PC-9 (cell line): ENCODE data around the gene ZMYND10. TPM values are rescaled to one million over a fixed set of nuclear protein-coding genes. Genes with fewer than 3 reads are reported as not detected.

Source experiments
- BruUV-seq: library from RNA; stranded (reverse); fragments of 400-500 nt; replicated peaks from 2 replicates; lab custom pipeline; 2021; lab: Mats Ljungman, UMichigan
- CTCF ChIA-PET: fragments of 300-600 bp; sonication (Branson Sonifier 250); formaldehyde crosslinking; loops from one replicate; lab custom pipeline; 2022; ENCODE audit warnings: antibody characterized with exemption; lab: Charles Lee
- POLR2A ChIA-PET: fragments of 300-600 bp; sonication (Branson Sonifier 250); formaldehyde crosslinking; loops from one replicate; lab custom pipeline; 2022; ENCODE audit warnings: antibody characterized with exemption; ENCODE audit not compliant: unreplicated experiment; lab: Charles Lee
- DNase-seq, 2 experiments: peaks; one replicate each; pipeline versions ENCODE4 v3.0.0 to v3.0.0-alpha.2; 2015 to 2022; ENCODE audit warnings: mixed read lengths in 1 of 2
- H2AFZ ChIP-seq: fragments of 200-600 bp; sonication (generic); 2 replicates; pipeline ENCODE4 v1.8.1; 2017; ENCODE audit warnings: antibody characterized with exemption
- H3F3A ChIP-seq: fragments of 200-600 bp; sonication (generic); 2 replicates; pipeline ENCODE4 v1.8.1; 2017; ENCODE audit warnings: antibody characterized with exemption, mild to moderate bottlenecking, low read depth; ENCODE audit not compliant: insufficient read depth
- H3K27ac ChIP-seq: fragments of 200-600 bp; sonication (generic); 2 replicates; pipeline ENCODE4 v1.6.1; 2016; ENCODE audit warnings: mixed run types
- H3K27me3 ChIP-seq: fragments of 200-600 bp; sonication (generic); 2 replicates; pipeline ENCODE4 v1.6.1; 2016; ENCODE audit warnings: low read depth, mixed run types; ENCODE audit not compliant: insufficient read depth
- H3K36me3 ChIP-seq: fragments of 200-600 bp; sonication (generic); 2 replicates; pipeline ENCODE4 v1.6.1; 2016; ENCODE audit warnings: low read depth, mixed run types
- H3K4me1 ChIP-seq: fragments of 200-600 bp; sonication (generic); replicated peaks from 2 replicates; pipeline ENCODE4 v1.6.1; 2016; ENCODE audit warnings: mixed run types; ENCODE audit not compliant: insufficient read depth
- H3K4me2 ChIP-seq: fragments of 200-600 bp; sonication (generic); 2 replicates; pipeline ENCODE4 v1.6.1; 2017; ENCODE audit warnings: mixed run types
- H3K4me3 ChIP-seq: fragments of 200-600 bp; sonication (generic); 2 replicates; pipeline ENCODE4 v1.6.1; 2016; ENCODE audit warnings: mixed run types
- H3K79me2 ChIP-seq: fragments of 200-600 bp; sonication (generic); 2 replicates; pipeline ENCODE4 v1.6.1; 2017; ENCODE audit warnings: low read depth, mixed run types
- H3K9me2 ChIP-seq: fragments of 200-600 bp; sonication (generic); 2 replicates; pipeline ENCODE4 v1.8.1; 2017; ENCODE audit warnings: mild to moderate bottlenecking; ENCODE audit not compliant: insufficient read depth
- H3K9me3 ChIP-seq: fragments of 200-600 bp; sonication (generic); 2 replicates; pipeline ENCODE4 v1.8.1; 2016; ENCODE audit warnings: low read depth; ENCODE audit not compliant: insufficient read depth
- H4K20me1 ChIP-seq: fragments of 200-600 bp; sonication (generic); 2 replicates; pipeline ENCODE4 v1.8.1; 2017; ENCODE audit not compliant: insufficient read depth
- EZH2 ChIP-seq: fragments of 200-600 bp; sonication (generic); IDR thresholded peaks from 2 replicates; pipeline ENCODE4 v1.8.0; 2017; ENCODE audit warnings: antibody characterized with exemption, low read depth
- intact Hi-C: fragments of 100-400 bp; cut with micrococcal nuclease; formaldehyde crosslinking; loops from one replicate; pipeline ENCODE4 v1.10.0; 2022; ENCODE audit not compliant: unreplicated experiment
- total RNA-seq: library from RNA; stranded (reverse); gene quantifications from 2 replicates; pipeline ENCODE4 v1.2.3, GENCODE V29; 2021
- TF ChIP-seq, protein P1 (sequence below): fragments of 200-600 bp; sonication (generic); conservative IDR thresholded peaks from 2 replicates; pipeline ENCODE4 v1.6.1; 2017; ENCODE audit warnings: mixed run types, antibody characterized with exemption, mild to moderate bottlenecking, moderate library complexity

Gene ZMYND10
- total RNA-seq, 1 experiment from 2014 or later = 4.4 TPM

DNA sequence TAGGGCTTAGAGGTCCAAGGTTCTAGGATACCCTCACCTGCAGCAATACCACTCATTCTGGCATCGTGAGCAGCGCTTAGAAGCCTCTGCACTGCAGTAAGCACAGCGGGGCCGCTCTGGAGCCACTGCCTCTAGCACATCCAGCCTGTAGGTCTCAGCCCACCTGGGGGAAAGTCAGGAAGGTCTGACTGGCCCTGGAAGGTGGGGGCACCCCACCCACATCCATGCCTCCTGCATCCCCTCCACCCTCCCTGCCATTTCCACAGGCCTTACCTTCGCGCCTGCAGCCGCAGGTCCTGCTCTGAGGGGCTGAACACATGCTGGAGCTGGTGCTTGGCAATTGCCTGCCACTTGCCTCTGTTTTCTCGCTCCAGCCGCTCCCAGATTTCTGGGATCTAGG is 4.0 kb downstream of the ZMYND10 start:
- H4K20me1 ChIP-seq = no peaks in the 10 kb centered on the region
- peaks cover 17% of the 10 kb centered on the region; the same call in 1 of the 2 replicates for H3F3A ChIP-seq
- no peak overlapping the region for H3K4me3 ChIP-seq
- DNase-seq = no peak
- no peaks in the 10 kb centered on the region for H3K9me3 ChIP-seq
- intact Hi-C loops = no loop called here
- H3K4me1 ChIP-seq = peaks cover 9% of the 10 kb centered on the region; the same call in 1 of the 2 replicates
- no peaks in the 10 kb centered on the region for H3K36me3 ChIP-seq
- no peak overlapping the region for H2AFZ ChIP-seq
- no peaks in the 10 kb centered on the region for H3K9me2 ChIP-seq
- TF ChIP-seq EZH2 = no peak
- TF ChIP-seq, protein P1, sequence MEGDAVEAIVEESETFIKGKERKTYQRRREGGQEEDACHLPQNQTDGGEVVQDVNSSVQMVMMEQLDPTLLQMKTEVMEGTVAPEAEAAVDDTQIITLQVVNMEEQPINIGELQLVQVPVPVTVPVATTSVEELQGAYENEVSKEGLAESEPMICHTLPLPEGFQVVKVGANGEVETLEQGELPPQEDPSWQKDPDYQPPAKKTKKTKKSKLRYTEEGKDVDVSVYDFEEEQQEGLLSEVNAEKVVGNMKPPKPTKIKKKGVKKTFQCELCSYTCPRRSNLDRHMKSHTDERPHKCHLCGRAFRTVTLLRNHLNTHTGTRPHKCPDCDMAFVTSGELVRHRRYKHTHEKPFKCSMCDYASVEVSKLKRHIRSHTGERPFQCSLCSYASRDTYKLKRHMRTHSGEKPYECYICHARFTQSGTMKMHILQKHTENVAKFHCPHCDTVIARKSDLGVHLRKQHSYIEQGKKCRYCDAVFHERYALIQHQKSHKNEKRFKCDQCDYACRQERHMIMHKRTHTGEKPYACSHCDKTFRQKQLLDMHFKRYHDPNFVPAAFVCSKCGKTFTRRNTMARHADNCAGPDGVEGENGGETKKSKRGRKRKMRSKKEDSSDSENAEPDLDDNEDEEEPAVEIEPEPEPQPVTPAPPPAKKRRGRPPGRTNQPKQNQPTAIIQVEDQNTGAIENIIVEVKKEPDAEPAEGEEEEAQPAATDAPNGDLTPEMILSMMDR = no peak
- peaks cover 6% of the 10 kb centered on the region for H3K79me2 ChIP-seq
- H3K27ac ChIP-seq = no peak overlapping the region
- CTCF ChIA-PET = no interaction called here
- BruUV-seq = no TSS peak
- no peaks in the 10 kb centered on the region for H3K27me3 ChIP-seq
- POLR2A ChIA-PET = no interaction called here
- no peak overlapping the region for H3K4me2 ChIP-seq

DNA sequence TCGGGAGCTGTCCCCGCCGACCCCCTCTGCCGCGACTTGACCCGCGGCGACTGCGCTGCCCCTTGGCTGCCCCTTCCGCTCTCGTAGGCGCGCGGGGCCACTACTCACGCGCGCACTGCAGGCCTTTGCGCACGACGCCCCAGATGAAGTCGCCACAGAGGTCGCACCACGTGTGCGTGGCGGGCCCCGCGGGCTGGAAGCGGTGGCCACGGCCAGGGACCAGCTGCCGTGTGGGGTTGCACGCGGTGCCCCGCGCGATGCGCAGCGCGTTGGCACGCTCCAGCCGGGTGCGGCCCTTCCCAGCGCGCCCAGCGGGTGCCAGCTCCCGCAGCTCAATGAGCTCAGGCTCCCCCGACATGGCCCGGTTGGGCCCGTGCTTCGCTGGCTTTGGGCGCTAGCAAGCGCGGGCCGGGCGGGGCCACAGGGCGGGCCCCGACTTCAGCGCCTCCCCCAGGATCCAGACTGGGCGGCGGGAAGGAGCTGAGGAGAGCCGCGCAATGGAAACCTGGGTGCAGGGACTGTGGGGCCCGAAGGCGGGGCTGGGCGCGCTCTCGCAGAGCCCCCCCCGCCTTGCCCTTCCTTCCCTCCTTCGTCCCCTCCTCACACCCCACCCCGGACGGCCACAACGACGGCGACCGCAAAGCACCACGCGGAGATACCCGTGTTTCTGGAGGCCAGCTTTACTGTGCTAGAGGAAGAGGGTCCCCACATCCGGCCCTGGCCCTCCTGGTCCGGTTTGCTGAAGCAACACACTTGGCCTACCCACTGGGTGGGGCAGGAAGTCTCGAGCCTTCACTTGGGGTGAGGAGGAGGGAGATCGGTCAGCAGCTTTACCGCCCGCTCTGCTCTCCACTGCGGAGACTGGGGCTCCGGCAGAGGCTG is 4.8 kb downstream of the ZMYND10 start, which contains the start of gene RASSF1:
Gene RASSF1 (minus strand): TSS at position 389 of the 882 bp plus-strand sequence. CDS start 31 bp downstream, at position 358.
- Histone ChIP-seq H3K9me2 (no peaks in the 10 kb centered on the region), H3K4me2 (no peak within 1 kb of the TSS), H3K27me3 (no peaks in the 10 kb centered on the region), H2AFZ (no peak within 1 kb of the TSS), H3F3A (peaks cover 24% of the 10 kb centered on the region; the same call in 1 of the 2 replicates), H3K27ac (no peak within 1 kb of the TSS), H4K20me1 (no peaks in the 10 kb centered on the region), H3K4me1 (peaks cover 13% of the 10 kb centered on the region), H3K79me2 (peaks cover 14% of the 10 kb centered on the region), H3K9me3 (no peaks in the 10 kb centered on the region), H3K4me3 (no peak within 1 kb of the TSS), H3K36me3 (no peaks in the 10 kb centered on the region)
- intact Hi-C loops = no loop called here
- POLR2A ChIA-PET = interaction anchor here (0.6 to 0.8 kb wide), 2 partner anchors 41 to 106 kb away, joined by 3 to 4 read pairs; no protein-coding TSS in a partner anchor
- CTCF ChIA-PET = no interaction called here
- DNase-seq = peak in 1 of 2 experiments; percentile 43
- no TSS peak for BruUV-seq
- TF ChIP-seq, protein P1 = no peak
- TF ChIP-seq EZH2 = no peak

DNA sequence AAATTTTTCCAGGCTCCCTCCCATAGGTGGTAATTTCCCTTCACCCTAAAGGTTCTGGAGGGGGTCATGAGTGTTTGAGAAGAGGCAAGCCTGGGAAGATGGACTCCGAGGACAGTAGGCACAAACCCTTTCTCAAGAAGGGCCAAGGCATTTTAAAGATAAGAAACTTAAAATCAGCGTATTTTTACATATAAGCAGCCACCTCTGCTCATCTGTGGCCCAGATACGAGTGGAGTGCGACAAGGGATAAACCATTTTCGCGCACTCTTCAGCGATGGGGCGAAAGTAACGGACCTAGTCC is 5.4 kb downstream of the ZMYND10 start:
- Histone ChIP-seq H3K9me3 (no peaks in the 10 kb centered on the region), H3K9me2 (no peaks in the 10 kb centered on the region), H4K20me1 (no peaks in the 10 kb centered on the region), H3K4me3 (no peak overlapping the region), H3K36me3 (no peaks in the 10 kb centered on the region), H3K79me2 (peaks cover 20% of the 10 kb centered on the region), H3F3A (peaks cover 30% of the 10 kb centered on the region; the same call in 1 of the 2 replicates), H3K27ac (no peak overlapping the region), H3K4me2 (no peak overlapping the region), H2AFZ (no peak overlapping the region), H3K4me1 (peaks cover 19% of the 10 kb centered on the region), H3K27me3 (no peaks in the 10 kb centered on the region)
- POLR2A ChIA-PET = interaction anchor here (0.8 kb wide), 1 partner anchor 106 kb away, joined by 3 read pairs; no protein-coding TSS in a partner anchor
- DNase-seq = no peak
- intact Hi-C loops = no loop called here
- no TSS peak for BruUV-seq
- TF ChIP-seq, protein P1 = no peak
- TF ChIP-seq EZH2 = no peak
- CTCF ChIA-PET = no interaction called here
